Esophagus squamous epithelium (tissue), 4 donors: ENCODE results near the gene AGMO.

Experiments
- POLR2A ChIP-seq, 4 donors: fragments of 450-650 bp; IDR thresholded peaks; one replicate each; pipeline ENCODE4 v1.6.1; 2017; ENCODE audit warnings: antibody characterized with exemption in 4 of 4, mild to moderate bottlenecking in 4 of 4, moderate library complexity in 3 of 4
- TF ChIP-seq, protein P1 (sequence below), 6 experiments: fragments of 450-650 bp in 4 of 6; fragments of 200-600 bp in 2 of 6; sonication (generic) in 2 of 6; IDR thresholded peaks; one replicate each; pipeline ENCODE4 v1.5.1; 2016 to 2019; ENCODE audit warnings: antibody characterized with exemption in 6 of 6, mild to moderate bottlenecking in 4 of 6, moderate library complexity in 4 of 6

DNA sequence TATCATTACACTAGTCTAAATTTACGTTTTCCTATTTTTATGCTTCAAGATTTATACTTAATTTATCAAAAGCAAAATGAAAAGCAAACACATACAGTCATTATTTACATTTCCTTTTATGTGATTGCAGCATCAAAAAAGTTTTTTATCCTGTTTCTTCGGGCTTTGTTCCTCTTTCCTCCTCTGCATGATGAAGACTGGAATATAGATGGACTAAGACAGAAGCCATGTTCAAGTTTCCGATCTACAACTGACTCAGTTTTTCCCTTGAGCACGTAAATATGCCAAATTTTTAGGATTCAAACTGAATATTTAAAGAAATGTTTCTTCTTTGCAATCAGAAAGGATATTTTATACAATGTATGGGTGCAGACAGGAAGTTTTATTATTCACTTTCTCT, 385.7 kb downstream of the AGMO start:
- TF ChIP-seq, protein P1, sequence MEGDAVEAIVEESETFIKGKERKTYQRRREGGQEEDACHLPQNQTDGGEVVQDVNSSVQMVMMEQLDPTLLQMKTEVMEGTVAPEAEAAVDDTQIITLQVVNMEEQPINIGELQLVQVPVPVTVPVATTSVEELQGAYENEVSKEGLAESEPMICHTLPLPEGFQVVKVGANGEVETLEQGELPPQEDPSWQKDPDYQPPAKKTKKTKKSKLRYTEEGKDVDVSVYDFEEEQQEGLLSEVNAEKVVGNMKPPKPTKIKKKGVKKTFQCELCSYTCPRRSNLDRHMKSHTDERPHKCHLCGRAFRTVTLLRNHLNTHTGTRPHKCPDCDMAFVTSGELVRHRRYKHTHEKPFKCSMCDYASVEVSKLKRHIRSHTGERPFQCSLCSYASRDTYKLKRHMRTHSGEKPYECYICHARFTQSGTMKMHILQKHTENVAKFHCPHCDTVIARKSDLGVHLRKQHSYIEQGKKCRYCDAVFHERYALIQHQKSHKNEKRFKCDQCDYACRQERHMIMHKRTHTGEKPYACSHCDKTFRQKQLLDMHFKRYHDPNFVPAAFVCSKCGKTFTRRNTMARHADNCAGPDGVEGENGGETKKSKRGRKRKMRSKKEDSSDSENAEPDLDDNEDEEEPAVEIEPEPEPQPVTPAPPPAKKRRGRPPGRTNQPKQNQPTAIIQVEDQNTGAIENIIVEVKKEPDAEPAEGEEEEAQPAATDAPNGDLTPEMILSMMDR (IDR thresholded peaks at IDR 0.05): no peak
- no peak for TF ChIP-seq POLR2A (IDR thresholded peaks at IDR 0.05)
